CD1c-positive myeloid dendritic cell (primary cell): Measurements from ENCODE around the gene CDHR4.
A peak's percentile ranks its signal among the peaks of the same experiment; 100 is the strongest.
"Not testable (repeated sequence)": the region's sequence is repeated elsewhere in the genome, so short reads cannot be mapped to it uniquely, and the experiment has no call there.

Experiments
- DNase-seq: peaks from one replicate; pipeline ENCODE4 v3.0.0-alpha.2; 2016; ENCODE audit errors: extremely low spot score

CDHR4 gene

DNA sequence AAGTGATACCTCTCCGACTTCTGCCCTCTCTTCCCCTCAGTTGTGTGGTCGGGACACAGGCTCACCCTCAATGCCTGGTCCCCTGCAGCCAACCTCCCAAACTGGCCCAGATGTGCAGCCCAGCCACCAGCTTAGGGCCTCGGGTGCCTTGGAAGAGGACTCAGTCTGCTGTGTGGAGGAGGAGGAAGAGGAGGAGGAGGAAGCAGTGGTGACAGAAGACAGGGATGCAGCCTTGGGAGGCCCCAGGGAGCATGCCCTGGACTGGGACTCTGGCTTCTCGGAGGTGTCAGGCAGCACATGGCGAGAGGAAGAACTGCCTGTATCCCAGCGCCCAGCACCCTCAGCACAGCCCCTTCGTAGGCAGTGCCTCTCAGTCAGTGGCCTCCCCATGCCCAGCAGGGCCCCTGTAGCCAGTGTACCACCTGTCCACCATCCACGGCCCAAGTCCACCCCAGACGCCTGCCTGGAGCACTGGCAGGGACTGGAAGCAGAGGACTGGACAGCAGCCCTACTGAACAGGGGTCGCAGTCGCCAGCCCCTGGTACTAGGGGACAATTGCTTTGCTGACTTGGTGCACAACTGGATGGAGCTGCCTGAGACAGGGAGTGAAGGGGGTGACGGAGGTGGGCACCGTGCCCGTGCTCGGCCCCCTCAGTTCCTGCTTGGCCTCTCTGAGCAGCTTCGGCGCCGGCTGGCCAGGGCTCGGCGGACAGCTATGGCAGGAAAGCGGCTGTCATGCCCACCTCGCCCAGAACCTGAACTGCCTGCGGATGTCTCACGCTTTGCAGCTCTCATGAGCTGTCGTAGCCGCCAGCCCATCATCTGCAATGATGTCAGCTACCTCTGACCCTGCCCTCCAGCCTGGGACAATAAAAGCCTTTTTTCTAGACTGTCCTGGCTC lies 4.7 kb upstream of the CDHR4 start:
- no peak for DNase-seq

DNA sequence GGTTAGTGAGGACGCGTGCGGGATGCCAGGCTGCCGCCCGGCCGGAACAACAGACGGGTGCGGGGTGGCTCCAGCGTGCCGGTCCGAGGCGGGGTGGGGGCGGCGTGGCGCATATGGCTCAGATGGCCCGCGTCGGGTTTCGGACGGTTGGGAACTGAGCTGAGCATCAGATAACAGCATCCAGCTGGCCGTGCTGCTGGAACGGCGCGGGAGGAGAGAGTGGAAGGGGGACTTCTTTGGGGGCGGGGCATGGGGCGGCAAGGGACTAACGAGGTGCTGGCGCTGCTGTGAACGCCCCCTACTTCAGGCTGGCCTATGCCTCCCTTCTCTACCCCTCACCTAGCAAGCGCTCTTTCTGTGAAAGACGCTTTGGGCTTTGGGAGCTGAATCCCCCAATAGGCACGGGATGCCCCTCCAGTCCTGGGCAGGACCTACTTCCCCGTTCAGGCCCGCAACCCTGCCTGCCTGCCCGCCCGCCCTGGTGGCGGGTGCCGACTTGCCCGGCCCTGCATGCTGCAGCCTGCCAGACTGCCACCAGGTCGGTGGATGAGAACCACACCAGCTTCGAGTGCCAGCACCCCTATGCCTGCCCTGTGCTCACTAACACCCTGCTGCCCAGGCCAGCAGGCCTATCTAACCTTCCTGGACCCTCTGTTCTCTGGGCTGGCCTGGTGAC lies 3.9 kb upstream of the CDHR4 start:
- DNase-seq, result peak; percentile 36

DNA sequence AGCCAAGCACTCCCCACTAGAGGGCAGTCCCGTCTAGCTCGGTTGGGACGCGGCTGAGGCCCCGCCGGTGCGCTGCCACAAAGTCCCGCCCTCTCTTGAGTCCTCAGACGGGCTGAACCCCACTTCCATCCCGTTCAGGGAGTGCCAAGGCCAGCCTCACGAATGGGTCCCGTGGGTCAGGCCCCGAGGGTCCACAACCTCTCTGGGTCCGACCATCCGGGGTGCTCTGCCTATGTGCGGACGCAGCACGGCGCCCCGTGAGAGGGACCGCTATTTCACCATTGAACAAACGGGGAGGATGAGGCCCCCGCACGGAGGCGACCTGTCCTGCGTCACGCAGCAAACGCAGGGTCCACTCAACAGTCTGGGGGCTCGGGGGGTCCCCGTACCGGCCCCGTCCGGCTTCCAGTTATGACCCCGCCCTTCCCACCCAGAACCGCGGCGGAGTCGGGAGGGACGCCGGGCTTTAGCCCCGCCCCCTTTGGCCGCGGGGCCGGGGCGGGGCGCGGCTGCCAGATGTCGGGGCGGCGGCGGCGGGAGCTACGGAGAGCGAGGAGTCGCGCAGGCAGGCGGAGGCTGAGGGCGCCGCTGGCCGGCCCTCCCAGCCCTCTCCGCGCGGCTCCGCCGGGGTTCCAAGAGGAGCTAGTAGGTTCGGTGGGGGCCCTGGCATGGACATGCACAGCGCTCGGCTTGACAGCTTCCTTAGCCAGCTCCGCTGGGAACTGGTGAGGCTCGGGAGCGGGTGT lies 3.2 kb upstream of the CDHR4 start, which contains the start of gene INKA1:
Gene INKA1 (plus strand): TSS at position 543 of the 746 bp plus-strand sequence. CDS start 132 bp downstream, at position 675.
- DNase-seq, result peak; percentile 92

DNA sequence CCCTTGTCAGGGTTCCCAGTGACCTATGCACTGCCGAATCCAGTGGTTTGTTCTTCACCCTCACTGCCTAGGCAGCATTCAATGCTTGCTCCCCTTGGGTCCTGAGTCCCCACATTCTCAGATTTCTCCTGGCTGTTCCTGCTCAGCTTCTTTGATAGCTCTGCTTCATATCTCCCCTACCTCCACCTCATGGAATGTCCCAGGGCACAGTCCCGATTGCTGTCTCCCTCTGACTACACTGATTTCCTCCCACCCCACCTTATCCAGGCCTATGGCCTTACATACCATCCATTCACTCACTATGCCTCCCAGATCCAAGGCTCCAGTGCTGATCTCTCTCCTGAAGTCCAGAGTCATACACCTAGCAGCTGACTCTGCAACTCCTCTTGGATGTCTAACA lies 1.5 kb upstream of the CDHR4 start:
- DNase-seq, result no peak

DNA sequence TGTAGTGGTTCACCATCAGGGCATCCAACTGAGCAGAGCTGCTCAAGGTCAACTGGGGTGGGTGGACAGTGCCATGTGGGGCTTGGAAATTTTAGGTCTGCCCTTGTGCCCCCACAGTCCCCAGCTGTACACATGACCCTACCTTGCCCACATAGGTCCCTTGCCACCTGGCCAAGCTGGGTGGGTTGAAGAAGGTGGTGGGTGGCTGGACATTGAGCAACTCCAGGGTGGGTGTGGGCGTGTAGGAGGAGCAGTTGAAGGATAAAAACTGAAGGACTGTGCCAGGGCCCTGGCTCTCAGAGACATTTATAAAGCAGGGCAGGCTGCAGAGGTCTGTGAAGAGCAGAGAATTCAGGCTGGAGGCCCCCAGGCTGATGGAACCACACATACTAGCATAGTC lies 568 bp downstream of the CDHR4 start:
- no peak for DNase-seq

DNA sequence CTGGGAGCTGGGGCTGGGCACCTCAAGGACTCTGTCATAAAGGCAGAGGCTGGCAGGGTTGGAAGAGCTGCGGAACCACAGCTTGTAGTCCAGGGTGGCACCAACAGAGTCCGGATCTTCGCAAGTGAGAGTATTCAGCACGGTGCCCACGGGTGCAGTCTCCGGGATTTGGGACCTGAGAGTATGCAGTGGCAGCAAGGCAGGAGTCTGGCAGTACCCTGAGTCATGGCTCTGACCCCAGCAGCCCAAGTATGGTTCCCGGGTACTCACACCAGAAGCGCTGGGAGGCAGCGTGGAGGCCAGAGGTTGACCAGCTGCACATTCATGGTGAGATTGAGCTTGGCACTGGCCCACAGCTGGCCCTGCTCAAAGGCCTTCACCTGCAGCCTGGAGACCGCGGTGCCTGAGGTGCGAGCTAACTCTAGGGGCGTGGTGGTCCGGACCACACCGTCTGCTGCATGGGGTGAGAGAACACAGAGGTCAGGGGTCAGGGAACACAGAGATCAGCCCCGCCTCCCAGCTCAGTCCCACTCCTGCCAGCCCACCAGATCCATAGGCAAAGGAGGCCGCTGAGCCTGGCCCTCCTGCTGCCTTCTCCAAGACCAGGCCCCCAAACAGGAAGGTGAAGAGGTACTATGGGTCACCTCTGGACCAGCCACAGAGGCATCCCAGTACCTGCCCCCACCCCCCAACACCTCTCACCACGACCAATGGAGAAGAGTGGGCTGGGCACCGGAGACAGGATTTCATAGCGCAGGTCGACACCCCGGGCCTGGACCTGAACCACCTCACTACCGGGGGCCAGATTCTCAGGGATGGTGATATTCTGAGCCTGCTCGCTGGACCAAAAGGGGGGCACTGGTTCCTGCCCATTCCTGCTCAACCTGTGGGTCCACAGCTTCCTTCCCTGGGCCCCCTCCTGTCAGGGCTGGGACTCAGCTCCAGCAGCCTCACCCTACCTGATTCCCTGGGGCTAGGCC lies 4.5 kb downstream of the CDHR4 start:
- DNase-seq, result no peak

DNA sequence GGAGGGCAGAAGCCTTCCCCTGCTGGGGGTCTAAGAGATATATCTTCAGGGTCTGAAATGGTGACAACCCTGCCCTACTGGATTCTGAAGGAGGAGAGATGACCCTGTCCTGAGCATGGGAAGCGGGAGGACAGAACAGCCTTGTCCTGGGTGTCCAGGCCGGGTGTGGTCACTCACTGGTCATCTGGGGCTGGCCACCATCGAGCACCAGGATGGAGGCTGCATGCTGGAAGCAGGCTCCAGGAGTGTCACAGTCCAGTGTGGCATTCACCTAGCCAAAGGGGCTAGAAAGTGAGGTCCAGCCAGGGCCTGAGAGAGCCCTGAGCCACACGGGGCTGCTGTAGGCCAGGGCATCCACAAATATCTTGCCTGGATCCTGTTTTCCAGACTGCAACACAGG lies 5.2 kb downstream of the CDHR4 start:
- DNase-seq, result no peak

DNA sequence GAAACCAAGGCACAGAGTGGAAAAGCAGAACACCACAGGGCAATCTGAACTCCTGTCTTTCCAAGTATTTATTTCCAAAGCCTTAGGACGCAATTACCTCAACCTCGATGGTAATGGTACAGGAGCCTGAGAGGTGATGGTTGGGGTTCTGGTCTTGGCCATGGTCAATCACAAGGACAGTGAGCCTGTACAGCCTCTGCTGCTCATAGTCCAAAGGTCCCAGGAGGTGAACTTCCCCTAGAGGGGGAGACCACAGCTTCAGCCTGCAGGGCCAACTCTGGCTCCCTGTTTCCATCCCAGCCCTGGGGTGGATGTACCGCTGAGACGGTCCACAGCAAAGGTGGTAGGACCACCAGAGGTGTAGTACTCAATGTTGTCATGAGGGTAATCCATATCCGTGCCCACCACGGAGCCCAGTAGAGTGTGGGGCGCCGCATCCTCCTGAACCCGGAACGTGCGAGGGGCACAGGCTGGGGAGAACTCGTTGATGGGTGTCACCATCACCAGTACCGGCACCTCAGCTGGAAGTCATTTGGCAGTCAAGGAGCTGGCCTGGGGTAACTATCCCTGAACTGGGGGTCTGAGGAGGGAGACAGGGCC lies 6.1 kb downstream of the CDHR4 start:
- no peak for DNase-seq

DNA sequence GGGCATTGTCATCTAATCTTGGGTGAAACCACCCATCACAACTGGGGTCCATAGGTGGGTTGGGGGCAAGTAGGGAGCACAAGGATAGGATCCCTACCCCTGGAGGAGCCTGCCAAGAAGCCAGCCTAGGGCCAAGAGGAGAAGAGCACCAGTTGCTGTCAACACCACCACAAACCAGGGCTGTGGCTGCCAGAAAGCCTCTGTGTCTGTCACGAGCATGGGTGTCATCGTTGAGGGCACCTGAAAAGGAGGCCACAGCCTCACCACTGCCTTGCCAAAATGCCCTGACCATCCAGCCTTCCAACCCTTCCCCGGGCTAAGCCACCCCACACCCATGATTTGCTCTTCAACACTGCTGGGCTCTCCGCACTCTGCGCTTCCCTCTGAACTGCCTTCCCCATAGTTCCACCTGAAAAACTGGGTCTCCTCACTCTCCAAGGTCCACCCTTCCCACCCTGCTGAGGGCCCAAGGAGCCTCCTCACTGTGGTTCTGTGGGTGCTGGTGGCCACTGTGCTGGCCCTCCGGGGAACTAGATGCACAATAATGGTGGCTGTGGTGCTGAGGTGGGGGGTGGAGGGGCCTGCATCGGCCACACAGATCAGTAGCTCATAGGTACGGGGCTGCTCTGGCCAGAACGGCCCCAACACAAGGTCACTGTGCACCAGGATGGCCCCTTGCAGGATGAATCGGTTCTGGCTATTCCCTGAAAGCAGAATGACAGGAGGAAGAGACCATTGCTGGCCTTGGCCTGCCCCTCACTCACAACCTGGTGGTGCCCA lies 7.1 kb downstream of the CDHR4 start:
- DNase-seq, result no peak

DNA sequence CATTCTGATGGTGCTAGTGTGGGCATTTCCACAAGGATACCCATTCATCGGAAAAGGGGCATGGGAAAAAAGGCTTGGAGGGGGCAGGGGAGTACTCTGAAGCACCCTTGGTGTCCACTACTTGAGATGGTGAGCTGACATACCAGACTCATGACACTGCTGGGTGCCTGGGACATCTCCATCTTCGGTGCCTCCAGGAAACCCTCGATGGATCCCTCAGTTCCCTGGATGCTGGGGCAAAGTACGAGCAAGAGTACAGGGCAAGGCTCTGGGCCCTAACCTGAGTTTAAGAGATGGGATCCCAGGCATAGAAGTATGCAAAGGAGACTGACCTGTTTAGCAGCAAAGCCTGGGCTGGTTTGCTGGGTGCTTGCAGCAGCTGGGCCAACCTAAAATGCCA lies 8.1 kb downstream of the CDHR4 start:
- no peak for DNase-seq

DNA sequence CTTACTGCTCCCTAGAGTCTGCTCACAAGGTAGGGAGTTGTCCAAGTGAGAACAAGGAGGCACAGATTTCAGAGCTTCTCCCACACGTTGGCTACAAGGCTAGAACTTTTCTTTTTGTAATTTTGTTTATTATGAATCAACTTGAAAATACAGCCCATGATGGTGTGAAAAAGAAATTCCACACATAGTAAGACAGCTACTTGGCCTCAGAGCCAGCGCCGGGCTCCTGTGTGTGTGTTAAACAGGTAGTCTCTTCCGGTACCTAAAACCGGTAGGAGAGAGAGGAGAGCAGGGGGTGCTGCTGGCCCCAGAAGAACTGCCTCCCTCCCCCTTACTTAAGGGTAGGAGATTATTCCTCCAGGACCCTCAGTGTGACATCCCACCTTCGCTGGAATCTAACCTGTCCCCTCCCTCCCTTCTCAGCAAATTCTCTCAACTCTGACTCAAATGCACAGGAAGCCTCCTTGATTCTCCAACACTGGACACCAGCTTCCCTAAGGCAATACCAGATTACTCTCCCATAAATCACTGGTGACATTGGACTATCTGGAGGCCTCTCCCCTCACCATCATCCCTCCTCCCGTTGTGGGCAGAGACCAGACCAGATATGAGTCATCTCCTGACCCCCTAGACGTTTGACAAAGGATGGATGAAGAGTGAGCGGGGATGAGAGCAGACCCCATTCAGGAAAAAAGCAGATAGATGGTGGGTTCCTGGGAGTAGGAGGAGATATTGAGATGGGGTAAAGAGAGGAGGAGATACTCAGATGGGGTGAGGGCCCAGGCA lies 8.9 kb downstream of the CDHR4 start:
- no peak for DNase-seq

DNA sequence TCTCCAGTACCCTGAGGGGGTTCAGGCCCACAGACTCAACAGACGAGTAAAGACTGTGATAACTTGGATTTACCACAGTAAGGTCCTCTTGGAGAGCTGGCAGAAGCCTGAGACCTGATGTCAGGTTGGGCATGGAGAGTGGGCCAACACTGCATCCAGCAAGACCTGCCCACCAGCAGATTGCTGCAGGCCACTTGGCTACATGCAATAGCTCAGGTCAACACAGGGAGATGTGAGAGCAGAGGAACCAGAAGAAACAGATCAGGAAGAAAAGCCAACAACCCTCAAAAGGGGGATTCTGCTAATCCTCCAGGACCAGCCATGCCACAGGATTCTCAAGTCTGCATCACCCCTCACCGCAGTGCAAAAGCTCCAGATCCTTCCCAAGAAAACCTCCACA lies 11.6 kb downstream of the CDHR4 start:
- no peak for DNase-seq

DNA sequence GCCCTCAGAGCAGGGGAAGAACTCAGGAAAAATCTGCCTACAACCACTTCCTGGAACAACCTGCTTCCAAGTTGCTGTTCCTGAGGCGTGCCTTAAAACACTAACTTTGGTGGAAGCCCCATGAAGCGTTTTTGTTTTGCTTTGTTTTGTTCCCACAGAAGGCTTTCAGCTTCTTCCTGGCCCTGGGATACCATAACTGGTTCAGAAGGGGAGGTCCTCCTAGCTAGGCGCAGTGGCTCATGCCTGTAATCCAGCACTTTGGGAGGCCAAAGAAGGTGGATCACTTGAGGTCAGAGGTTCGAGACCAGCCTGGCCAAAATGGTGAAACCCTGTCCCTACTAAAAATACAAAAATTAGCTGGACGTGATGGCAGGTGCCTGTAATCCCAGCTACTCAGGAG lies 12.1 kb downstream of the CDHR4 start:
- DNase-seq, result no peak

DNA sequence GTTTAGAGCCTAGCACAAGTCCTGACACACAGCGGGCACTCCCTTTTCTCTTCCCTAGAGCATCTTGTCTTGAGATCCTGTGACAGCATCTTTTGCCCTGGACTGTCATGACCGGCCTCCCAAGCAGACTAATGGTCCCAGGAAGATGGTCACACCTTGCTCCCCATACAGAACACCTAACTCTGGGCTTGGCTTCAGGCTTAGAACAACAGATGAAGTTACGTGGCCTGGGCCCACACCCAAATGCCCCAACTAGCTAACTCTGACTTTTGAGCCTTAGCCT lies 12.6 kb downstream of the CDHR4 start:
- DNase-seq, result no peak

DNA sequence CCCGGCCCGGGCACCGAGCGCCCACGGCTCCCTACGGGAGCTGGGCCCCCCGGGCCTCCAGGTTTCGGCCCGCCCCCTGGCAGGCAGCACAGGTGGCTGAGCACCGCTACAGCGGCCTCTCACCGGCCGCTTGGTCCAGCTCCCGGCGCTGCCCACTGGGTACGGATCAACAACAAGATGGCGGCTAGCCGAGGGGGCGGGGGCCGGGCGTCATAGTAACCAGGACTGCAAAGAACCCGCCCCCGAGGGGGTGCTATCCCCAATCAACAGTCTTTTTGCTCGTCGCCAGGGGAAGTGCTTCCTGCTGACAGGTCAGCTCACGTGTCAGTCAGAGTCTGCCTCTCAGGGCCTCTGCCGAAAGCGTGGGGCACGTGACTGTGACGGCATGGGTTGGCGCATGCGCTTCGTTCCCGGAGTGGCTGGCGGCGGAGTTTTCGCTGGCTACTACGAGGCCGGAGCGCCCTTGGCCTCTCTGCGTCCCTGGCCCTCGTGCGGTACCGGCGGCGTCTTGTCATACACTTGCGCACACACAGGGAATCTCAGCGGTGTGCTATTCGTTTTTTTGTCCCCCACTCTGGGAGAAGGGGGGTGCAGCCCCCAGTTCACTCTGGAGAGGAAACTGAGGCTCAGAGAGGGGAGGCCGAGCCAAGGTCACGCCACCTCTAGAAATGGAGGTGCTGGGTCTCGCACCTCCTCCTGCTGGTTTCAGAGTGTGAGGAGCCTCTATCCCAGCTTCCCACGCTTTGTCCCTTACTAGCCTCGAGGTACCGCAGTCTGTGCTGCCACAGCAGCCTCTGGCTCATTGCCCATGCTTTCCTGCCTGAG lies 13.1 kb downstream of the CDHR4 start, which contains the start of gene IP6K1:
Gene IP6K1 (minus strand): TSS at position 186 of the 825 bp plus-strand sequence. CDS start 38,502 bp downstream, outside the sequence.
- peak; percentile 100 for DNase-seq

DNA sequence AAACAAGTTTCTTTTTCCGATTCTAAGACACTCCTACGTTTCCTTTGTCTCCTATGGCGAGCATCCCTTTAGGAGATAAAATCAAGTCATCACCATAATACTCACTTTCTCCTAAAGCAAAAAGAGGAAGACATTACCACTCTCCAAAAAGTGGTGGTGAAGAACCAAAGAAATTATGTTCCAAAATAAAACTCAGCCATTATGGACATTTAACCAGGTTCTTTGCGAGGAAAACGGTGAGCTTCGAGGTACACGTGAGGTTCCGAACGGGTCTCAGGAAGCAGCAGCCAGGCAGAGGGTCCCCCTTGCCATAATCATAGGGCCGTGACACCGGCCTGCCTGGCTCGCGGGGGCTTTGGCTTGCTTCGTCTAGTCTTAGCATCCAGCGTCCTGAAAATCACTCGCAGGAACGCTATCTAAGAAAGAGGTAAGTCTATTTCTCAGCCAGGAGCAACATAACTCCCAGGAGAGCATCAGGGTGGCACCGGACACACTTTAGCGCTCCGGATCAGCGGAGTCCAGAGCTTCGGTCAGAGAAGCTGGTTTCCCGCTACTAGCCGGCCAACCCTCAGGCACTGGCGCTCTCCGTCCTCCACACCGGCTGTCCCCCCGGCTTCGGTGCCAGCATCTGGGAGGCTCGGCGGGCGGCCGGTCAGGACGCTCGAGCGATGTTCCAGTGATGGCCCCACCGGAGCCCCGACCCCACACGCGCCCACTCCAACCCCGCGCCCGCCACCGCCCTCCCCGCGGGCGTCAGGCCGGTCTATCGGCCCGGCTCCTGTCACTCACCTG lies 13.9 kb downstream of the CDHR4 start:
- DNase-seq, result peak; percentile 34

DNA sequence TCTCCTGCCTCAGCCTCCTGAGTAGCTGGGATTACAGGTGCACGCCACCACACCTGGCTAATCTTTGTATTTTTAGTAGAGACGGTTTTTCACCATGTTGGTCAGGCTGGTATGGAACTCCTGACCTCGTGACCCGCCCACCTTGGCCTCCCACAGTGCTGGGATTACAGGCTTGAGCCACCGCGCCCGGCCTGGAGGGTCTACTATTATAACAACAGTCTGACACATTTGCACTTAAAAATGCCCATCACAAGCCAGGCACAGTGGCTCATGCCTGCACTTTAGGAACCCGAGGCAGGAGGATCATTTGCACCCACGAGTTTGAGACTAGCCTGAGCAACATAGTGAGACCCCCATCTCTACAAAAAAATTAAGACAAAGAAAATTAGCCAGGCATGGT lies 17.4 kb downstream of the CDHR4 start:
- not testable (repeated sequence) for DNase-seq
